Measurements from ENCODE around the gene CMC2. TPM values are rescaled to one million over a fixed set of nuclear protein-coding genes. Genes with fewer than 3 reads are reported as not detected.

CMC2 gene
- total and polyA plus RNA-seq, 2 of the 13 experiments (the other 11 are each of a cell fraction or from before 2014, with no cell fraction given) = 116 to 129 TPM

- TF ChIP-seq, protein P1, sequence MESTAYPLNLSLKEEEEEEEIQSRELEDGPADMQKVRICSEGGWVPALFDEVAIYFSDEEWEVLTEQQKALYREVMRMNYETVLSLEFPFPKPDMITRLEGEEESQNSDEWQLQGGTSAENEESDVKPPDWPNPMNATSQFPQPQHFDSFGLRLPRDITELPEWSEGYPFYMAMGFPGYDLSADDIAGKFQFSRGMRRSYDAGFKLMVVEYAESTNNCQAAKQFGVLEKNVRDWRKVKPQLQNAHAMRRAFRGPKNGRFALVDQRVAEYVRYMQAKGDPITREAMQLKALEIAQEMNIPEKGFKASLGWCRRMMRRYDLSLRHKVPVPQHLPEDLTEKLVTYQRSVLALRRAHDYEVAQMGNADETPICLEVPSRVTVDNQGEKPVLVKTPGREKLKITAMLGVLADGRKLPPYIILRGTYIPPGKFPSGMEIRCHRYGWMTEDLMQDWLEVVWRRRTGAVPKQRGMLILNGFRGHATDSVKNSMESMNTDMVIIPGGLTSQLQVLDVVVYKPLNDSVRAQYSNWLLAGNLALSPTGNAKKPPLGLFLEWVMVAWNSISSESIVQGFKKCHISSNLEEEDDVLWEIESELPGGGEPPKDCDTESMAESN (CRISPR knock-in tag; conservative IDR thresholded peaks at IDR 0.05) = peak; percentile 84
These were observed 74.6 kb downstream of the CMC2 start (continued) for GRCh38 chr16:80931801-80932707.

- FAIRE-seq (peak; percentile 64), DNase-seq (ENCODE audit: low spot score) (peak; percentile 54), ATAC-seq (peak; percentile 96)
- no TSS peak for BruUV-seq (replicated peaks)
- no peaks in the 10 kb centered on the region for H4K20me1 ChIP-seq (ENCODE audit: insufficient read depth, low read length)
- no peaks in the 10 kb centered on the region for H3K27me3 ChIP-seq (ENCODE audit: control insufficient read depth in 1 of 2, insufficient read depth in 2 of 2, low read length in 2 of 2)
- H3K4me3 ChIP-seq (replicated peaks in 1 of 3; ENCODE audit: insufficient read depth in 1 of 3, low read depth in 2 of 3, low read length in 3 of 3) = no peak overlapping the region
- no peak overlapping the region for H3K4me2 ChIP-seq (ENCODE audit: low read depth, low read length)
- no peaks in the 10 kb centered on the region for H3K36me3 ChIP-seq (replicated peaks in 1 of 2; ENCODE audit: control insufficient read depth in 1 of 2, insufficient read depth in 2 of 2, low read length in 2 of 2)
- no peaks in the 10 kb centered on the region for H3K79me2 ChIP-seq (ENCODE audit: insufficient read depth, low read length)
- H3K9me3 ChIP-seq (ENCODE audit: low read length) = no peaks in the 10 kb centered on the region
- no peaks in the 10 kb centered on the region for H3K4me1 ChIP-seq (ENCODE audit: insufficient read depth, low read length)
- H3K27ac ChIP-seq (ENCODE audit: extremely low read length, insufficient read depth, low read length) = no peak overlapping the region
- WGBS (ENCODE audit: low lambda C conversion rate) = 2% methylated on average over 8 of the region's 8 CpGs
- intact Hi-C loops (cut with micrococcal nuclease; ENCODE audit: unreplicated experiment) = no loop called here
- ChIA-PET POLR2A (no interaction called here), CTCF (ENCODE audit: low intra/inter-chr PET ratio, low total read pairs) (interaction anchor here (1.5 to 2.4 kb wide), 2 partner anchors 25 to 111 kb away, joined by 9 to 15 read pairs; partner anchors contain the start of gene ATMIN)
- no peak overlapping the region for H3K9ac ChIP-seq (ENCODE audit: insufficient read depth, low read depth, low read length)
- in situ Hi-C loops (cut with HindIII; ENCODE audit: extremely low pct_ligation_motif_present, low pct_unique_long_range_greater_than_20kb) = no loop called here
- H2AFZ ChIP-seq (ENCODE audit: low read length) = no peak overlapping the region
- TF ChIP-seq, protein P2, sequence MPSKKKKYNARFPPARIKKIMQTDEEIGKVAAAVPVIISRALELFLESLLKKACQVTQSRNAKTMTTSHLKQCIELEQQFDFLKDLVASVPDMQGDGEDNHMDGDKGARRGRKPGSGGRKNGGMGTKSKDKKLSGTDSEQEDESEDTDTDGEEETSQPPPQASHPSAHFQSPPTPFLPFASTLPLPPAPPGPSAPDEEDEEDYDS (CRISPR knock-in tag; IDR thresholded peaks at IDR 0.05) = 0 out of 2 replicates have a peak, but pooled peaks have one; percentile 22
- TF ChIP-seq, protein P3, sequence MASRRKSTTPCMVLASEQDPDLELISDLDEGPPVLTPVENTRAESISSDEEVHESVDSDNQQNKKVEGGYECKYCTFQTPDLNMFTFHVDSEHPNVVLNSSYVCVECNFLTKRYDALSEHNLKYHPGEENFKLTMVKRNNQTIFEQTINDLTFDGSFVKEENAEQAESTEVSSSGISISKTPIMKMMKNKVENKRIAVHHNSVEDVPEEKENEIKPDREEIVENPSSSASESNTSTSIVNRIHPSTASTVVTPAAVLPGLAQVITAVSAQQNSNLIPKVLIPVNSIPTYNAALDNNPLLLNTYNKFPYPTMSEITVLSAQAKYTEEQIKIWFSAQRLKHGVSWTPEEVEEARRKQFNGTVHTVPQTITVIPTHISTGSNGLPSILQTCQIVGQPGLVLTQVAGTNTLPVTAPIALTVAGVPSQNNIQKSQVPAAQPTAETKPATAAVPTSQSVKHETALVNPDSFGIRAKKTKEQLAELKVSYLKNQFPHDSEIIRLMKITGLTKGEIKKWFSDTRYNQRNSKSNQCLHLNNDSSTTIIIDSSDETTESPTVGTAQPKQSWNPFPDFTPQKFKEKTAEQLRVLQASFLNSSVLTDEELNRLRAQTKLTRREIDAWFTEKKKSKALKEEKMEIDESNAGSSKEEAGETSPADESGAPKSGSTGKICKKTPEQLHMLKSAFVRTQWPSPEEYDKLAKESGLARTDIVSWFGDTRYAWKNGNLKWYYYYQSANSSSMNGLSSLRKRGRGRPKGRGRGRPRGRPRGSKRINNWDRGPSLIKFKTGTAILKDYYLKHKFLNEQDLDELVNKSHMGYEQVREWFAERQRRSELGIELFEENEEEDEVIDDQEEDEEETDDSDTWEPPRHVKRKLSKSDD (CRISPR knock-in tag; IDR thresholded peaks at IDR 0.05; ENCODE audit: low read depth) = no peak
- no peak for TF ChIP-seq ZBTB26 (CRISPR knock-in tag; IDR thresholded peaks at IDR 0.05; ENCODE audit: borderline replicate concordance)
- 0 out of 2 replicates have a peak, but pooled peaks have one; percentile 29 for TF ChIP-seq SP4 (CRISPR knock-in tag; IDR thresholded peaks at IDR 0.05)
- no peak for TF ChIP-seq PCBP2 (optimal IDR thresholded peaks at IDR 0.05; ENCODE audit: low read depth, low read length, poor library complexity, severe bottlenecking)
- no peak for TF ChIP-seq MYPOP (CRISPR knock-in tag; IDR thresholded peaks at IDR 0.05)
These were observed 82.2 kb downstream of the CMC2 start for GRCh38 chr16:80924372-80924978.
